GM21515 (cell line): ENCODE measurements around the gene FKBP4.

ENCODE experiments used
- ATAC-seq: cut with Tn5 transposase; IDR thresholded peaks from one replicate; pipeline ENCODE4 v1.9.1; 2021; ENCODE audit not compliant: unreplicated experiment

The FKBP4 gene

DNA sequence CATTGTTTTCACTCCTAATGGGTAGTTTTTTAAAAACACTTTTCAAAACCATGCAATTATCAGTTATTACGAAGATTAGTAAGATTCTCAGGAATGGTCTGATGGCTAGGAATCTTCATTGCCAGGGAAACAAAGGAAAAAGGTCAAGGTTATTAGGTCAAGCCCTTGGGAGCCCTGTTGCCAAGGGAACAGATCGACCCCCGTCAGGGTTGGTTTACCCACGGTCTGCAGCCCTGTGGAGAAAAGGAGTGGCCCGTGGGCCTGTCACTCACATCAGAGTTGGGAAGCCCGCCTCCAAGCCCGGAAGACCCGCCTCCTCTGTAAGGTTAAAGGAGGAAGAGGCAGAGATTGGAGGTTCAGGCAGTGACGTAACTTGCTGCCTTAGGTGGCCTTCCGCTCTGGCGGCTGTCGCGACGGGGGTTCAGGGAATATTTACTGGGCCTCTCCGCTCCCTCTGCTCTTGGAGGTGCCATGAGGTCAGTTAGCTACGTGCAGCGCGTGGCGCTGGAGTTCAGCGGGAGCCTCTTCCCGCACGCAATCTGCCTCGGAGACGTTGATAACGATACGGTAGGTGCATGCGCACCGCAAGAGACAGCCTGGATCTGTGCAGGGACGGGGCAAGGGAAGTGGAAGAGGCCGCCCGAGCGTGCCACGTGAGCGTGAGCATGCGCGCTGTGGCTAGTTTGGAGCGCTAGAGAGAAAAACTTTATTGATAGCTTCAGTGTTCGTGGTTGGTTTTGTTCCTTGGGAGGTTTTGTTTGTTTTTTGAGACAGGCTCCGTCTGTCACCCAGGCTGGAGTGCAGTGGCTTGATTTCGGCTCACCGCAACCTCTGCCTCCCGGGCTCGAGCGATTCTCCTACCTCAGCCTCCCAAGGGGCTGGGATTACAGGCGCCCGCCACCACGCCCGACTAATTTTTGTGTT lies 17.8 kb downstream of the FKBP4 start, which contains the start of gene ITFG2:
TSS of gene ITFG2 (plus strand) at position 379 of the 924 bp plus-strand sequence. CDS start at position 472, 93 bp downstream.
- peak; percentile 94 for ATAC-seq

- peak; percentile 45 for ATAC-seq
These were observed 18.7 kb downstream of the FKBP4 start for GRCh38 chr12:2813214-2814185.

DNA sequence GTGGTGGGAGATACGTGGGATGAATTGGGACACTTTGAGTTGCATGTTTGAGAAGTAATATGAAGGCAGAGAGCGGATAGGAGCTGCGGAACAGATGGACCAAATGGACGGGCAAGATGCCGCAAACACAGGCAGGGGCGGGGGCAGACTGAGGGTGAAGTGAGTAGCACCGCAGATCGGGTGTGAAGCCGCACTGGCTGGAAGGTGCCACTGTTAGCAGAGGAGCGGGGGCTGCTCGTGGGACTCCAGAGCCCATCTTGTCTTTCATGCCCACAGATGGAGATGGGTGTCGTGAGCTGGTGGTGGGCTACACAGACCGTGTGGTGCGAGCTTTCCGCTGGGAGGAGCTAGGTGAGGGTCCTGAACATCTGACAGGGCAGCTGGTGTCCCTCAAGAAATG lies 25.0 kb downstream of the FKBP4 start:
- ATAC-seq = no peak

DNA sequence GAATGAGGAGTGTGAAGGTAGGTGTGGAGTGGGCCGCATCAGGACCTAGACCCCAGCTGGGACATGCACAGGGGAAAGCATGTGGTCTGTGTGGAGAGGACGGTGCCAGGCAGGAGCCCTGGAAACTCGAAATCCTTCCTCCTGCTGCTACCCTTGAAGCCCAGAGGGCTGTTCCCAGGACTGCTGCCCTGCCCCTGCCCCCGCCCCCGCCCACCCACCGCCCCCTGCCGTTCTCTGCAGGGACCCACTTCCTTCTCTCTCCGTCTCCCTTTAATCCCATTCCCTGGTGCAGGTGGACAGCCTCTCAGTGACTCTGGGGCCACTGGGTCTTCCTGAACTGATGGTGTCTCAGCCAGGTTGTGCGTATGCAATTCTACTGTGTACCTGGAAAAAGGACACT lies 25.7 kb downstream of the FKBP4 start:
- no peak for ATAC-seq

DNA sequence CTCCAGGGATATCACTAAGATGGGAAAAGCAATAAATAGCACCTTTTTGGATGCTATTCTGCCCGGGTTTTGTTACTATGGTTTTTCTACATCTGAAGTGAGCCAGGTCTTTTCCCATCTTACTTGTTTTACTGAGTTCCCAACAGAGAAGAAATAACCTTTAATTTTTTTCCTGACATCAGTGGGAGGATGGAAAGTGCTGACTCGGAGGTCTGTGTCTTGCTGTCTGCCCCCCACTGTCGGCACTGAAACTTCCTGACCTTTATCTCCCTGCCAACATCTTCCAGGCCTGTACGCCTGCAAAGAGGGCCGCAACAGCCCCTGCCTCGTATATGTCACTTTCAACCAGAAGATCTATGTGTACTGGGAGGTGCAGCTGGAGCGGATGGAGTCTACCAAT lies 28.7 kb downstream of the FKBP4 start:
- ATAC-seq = no peak

- ATAC-seq = no peak
These were observed 29.8 kb downstream of the FKBP4 start for GRCh38 chr12:2824541-2824940.

- no peak for ATAC-seq
These were observed 30.4 kb downstream of the FKBP4 start for GRCh38 chr12:2825132-2825531.

- ATAC-seq = no peak
These were observed 31.3 kb downstream of the FKBP4 start for GRCh38 chr12:2826036-2826435.

GRCh38 chr12:2826721-2827515 lies 32.1 kb downstream of the FKBP4 start:
- ATAC-seq = no peak

DNA sequence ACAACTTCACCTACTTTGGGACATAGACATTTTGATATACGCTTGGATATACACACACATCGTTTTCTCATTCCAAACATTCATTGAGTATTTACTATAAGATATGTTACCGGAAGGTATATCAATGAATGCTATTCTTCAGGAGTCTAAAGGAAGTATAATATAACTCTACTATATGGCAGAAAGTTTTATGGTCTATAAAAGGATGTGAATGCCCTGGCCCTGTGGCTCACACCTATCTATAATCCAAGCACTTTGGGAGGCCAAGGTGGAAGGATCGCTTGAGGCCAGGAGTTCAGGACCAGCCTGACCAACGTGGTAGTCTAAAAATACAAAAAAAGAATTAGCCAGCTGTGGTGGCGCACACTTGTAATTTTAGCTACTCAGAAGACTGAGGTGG lies 34.5 kb downstream of the FKBP4 start:
- no peak for ATAC-seq

DNA sequence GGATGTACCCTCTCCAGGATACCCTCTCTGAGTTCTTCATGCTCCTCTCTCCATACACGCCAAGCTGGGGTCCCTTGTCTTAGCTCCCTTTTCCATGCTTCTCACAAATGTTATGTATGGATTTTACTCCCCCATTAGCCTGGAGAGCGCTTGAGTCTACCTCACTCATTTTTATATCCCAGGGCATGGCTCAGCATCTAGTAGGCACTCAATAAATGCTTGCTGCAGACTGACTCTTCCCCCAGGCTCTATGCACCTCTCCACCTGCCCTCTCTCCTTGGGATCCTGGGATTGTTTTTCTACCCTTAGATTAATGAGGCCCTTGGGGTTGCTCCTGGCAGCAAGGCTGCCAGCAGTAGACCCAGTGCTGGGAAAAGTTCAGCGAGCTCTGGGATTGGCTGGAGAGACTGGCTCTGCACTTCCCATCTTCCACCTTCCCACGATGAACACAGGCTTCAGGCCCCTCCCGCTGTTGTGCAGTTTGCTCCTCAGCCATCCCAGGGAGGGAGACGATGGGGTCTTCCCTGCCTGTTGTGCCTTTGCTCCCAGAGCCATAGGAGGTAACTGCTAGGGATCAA lies 37.9 kb downstream of the FKBP4 start:
- no peak for ATAC-seq

DNA sequence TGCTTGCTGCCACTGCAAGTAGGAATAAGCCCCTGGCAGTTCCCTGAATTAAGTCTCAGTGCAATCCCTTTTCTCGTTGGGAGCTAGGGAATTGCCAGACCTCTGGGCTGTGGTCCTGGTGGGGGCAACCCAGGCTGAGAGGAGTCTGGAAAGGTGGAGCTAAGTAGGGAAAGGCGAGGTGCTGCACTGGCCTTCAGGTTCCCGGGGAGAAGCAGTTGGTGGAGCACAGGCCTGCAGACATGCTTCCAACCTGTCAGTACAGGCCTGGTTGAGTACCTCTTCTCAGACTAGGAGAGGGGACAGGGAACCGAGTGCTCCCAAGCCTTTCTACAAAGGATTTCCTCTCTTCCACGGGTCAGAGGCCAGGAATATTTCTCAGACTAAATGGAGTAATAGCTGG lies 38.6 kb downstream of the FKBP4 start:
- no peak for ATAC-seq

- no peak for ATAC-seq
These were observed 39.0 kb downstream of the FKBP4 start for GRCh38 chr12:2833810-2834209.

DNA sequence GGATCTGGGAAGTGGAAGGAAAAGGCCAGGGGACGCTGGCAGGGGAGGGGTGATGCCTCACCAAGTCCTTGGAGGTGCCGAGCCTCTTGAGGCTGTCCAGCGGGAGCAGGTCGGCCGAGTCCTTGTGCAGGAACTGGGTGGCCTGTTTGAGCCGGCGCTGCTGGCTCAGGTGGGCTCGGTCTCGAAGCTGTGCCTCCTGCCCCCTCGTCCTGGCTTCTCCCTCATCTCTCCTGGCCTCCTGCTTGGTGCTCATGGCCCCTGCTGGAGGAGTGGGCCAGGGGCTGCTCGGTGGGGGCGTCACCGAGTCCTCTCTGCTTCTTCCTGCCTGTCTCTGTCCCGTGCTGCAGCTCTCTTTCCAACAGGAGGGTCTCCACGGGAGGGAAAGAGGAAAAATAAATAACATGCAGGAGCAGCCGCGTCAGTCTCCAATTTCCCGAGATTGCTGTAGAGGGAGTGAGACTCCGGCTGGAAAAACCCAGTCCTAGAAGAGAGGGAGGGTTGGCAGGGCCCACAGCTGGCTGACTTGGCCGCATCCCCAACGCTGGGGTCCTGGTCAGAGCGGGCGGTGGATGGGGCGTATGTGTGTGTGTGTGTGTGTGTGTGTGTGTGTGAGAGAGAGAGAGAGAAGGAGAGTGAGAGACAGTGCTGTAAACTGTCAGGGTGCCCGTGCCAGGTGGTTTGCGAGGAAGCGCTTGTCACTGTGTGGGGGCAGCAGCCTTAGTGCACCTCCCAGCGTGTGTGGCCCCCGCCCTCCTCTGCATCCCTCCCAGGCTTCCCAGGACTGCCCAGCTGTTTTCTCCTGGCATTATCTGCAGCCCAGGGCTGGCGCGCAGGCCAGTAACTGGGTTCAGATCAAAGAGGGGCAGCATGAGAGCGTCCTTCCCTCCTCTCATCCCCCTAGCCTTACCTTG lies 40.1 kb downstream of the FKBP4 start, which contains the start of gene NRIP2:
TSS of gene NRIP2 (minus strand) at position 455 of the 911 bp plus-strand sequence. CDS start at position 403, 52 bp downstream.
- no peak for ATAC-seq

DNA sequence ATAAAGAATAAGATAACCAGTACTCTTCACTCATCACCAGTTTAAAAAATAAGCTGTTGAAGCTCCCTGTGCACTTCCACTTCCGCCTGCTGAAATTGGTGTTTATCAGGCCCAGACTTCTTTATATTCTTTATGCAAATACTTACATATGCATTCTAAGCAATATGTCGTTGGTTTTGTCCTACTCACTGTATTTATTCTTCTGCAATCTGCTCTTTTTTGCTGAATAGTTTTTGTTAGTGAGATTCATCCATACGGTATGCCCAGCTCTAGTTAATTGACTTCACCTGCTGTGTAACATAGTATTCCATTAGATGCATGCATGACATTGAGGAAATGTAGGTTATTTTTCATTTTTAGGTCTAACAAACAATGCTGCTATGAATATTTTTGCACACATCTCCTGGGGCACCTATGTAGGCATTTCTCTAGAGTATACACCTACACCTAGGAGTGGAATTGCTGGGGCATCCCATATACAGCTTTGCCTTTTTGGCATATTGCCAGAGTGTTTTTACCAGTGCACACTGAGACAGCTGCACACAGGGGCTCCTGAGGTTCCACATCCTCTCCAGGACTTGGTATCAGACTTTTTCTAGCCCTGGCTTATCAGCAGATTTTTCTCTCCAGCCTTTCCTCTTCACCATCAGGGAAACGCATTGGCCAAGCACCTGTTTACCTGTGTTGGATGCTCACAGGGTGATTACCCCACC lies 41.1 kb downstream of the FKBP4 start:
- no peak for ATAC-seq

GRCh38 chr12:2836574-2836973 lies 41.8 kb downstream of the FKBP4 start:
- no peak for ATAC-seq

DNA sequence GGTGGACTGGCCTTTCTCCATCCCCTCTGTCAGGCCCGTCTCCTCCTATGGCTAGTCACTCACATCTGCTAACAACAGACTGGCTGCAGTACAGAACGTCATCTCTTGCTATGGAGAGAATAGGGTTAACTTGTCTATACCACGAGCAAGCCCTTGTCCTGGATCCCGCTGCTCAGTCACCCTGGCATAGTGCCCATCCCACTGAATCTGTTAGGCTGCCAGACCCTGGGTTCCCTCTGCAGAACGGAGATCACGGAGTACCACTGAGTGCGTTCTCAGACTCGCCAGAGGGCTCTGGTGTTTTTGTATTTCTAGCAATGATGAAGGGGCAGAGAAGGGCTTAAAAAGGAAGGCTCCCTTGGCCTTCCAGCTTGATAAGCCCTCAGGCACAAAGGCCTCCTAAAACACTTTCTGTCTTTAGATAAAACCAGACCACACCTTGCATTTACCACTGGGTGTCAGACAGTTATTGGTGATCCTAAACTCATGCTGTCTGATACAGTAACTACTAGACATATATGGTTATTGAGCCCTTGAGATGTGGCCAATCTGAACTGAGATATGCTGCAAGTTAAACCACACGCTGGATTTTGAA lies 46.4 kb downstream of the FKBP4 start:
- no peak for ATAC-seq

- ATAC-seq = no peak
These were observed 48.2 kb downstream of the FKBP4 start for GRCh38 chr12:2842948-2843347.
